H1 (cell line): ENCODE results near the gene CASP3. TPM values are rescaled to one million over a fixed set of nuclear protein-coding genes. Genes with fewer than 3 reads are reported as not detected.

Source experiments
- CTCF ChIA-PET: fragments of 300-600 bp; sonication (Branson Sonifier 250); formaldehyde crosslinking; loops from one replicate; lab custom pipeline; 2021; ENCODE audit not compliant: partially characterized antibody; lab: Charles Lee
- POLR2A ChIA-PET: fragments of 300-600 bp; sonication (Branson Sonifier 250); formaldehyde crosslinking; loops from one replicate; lab custom pipeline; 2021; ENCODE audit warnings: inconsistent platforms; ENCODE audit not compliant: partially characterized antibody; lab: Charles Lee
- DNase-seq, 2 experiments: peaks; one replicate each; pipeline versions ENCODE4 v3.0.0 to v3.0.0-alpha.2; 2010 to 2022; ENCODE audit warnings: low spot score in 2 of 2, low read depth in 1 of 2, mixed read lengths in 1 of 2
- FAIRE-seq: peaks from 2 replicates; lab custom pipeline; 2011; peaks lifted over from hg19 to GRCh38; lab: Jason Lieb, UNC
- H2AFZ ChIP-seq: 2 replicates; pipeline ENCODE4 v1.8.1; 2012; ENCODE audit warnings: low read length, inconsistent platforms
- H2AK5ac ChIP-seq: 2 replicates; pipeline ENCODE4 v1.6.1; 2013; ENCODE audit warnings: low read depth, low read length
- H2BK120ac ChIP-seq: replicated peaks from 2 replicates; pipeline ENCODE3; 2013; ENCODE audit warnings: low read depth, low read length, inconsistent platforms
- H2BK12ac ChIP-seq: 2 replicates; pipeline ENCODE4 v1.6.1; 2013; ENCODE audit warnings: low read depth, low read length
- H2BK15ac ChIP-seq: 2 replicates; pipeline ENCODE4 v1.6.1; 2013; ENCODE audit warnings: low read length
- H2BK20ac ChIP-seq: 2 replicates; pipeline ENCODE4 v1.6.1; 2013; ENCODE audit warnings: low read length
- H2BK5ac ChIP-seq: 2 replicates; pipeline ENCODE4 v1.6.1; 2013; ENCODE audit warnings: low read depth, low read length
- H3K14ac ChIP-seq: 2 replicates; pipeline ENCODE4 v1.6.1; 2013; ENCODE audit warnings: inconsistent platforms; ENCODE audit not compliant: insufficient read length
- H3K18ac ChIP-seq: 2 replicates; pipeline ENCODE4 v1.6.1; 2013; ENCODE audit warnings: low read length; ENCODE audit errors: extremely low read depth
- H3K23ac ChIP-seq: 2 replicates; pipeline ENCODE4 v1.6.1; 2013; ENCODE audit warnings: inconsistent platforms; ENCODE audit not compliant: insufficient read length
- H3K23me2 ChIP-seq: 2 replicates; pipeline ENCODE4 v1.6.1; 2013; ENCODE audit warnings: low read depth, low read length
- H3K27ac ChIP-seq: 2 replicates; pipeline ENCODE4 v1.6.1; 2011; ENCODE audit warnings: low read depth, low read length, inconsistent platforms
- H3K27me3 ChIP-seq, 4 experiments: replicated peaks in 1 of 4; 1 replicate in 1 of 4; 2 replicates in 3 of 4; pipeline versions ENCODE4 v1.6.1 to v1.8.1; 2011 to 2013; ENCODE audit warnings: low read length in 3 of 4, mild to moderate bottlenecking in 3 of 4, inconsistent platforms in 2 of 4, mixed read lengths in 2 of 4, moderate library complexity in 1 of 4; ENCODE audit not compliant: control insufficient read depth in 3 of 4, insufficient read depth in 3 of 4; ENCODE audit errors: extremely low read depth in 1 of 4
- H3K36me3 ChIP-seq, 4 experiments: 2 replicates each; pipeline versions ENCODE4 v1.6.1 to v1.8.1; 2011 to 2013; ENCODE audit warnings: mild to moderate bottlenecking in 4 of 4, low read length in 3 of 4, moderate library complexity in 2 of 4, control low read depth in 1 of 4, inconsistent platforms in 1 of 4; ENCODE audit not compliant: insufficient read depth in 4 of 4, control insufficient read depth in 2 of 4
- H3K4ac ChIP-seq: replicated peaks from 2 replicates; pipeline ENCODE3; 2013; ENCODE audit warnings: low read length, low read depth, mixed read lengths, inconsistent platforms; ENCODE audit not compliant: insufficient read length
- H3K4me1 ChIP-seq, 4 experiments: replicated peaks in 1 of 4; 1 replicate in 1 of 4; 2 replicates in 3 of 4; pipeline versions ENCODE4 v1.6.1 to v1.8.1; 2011 to 2013; ENCODE audit warnings: low read length in 3 of 4, inconsistent platforms in 2 of 4, mixed read lengths in 1 of 4; ENCODE audit not compliant: insufficient read depth in 4 of 4, control insufficient read depth in 3 of 4
- H3K4me2 ChIP-seq, 2 experiments: 2 replicates each; pipeline versions ENCODE4 v1.6.1 to v1.8.1; 2011 to 2013; ENCODE audit warnings: low read depth in 2 of 2, low read length in 2 of 2, control low read depth in 1 of 2, inconsistent platforms in 1 of 2, mild to moderate bottlenecking in 1 of 2; ENCODE audit not compliant: insufficient read depth in 1 of 2
- H3K4me3 ChIP-seq, 4 experiments: fragments of 200-600, 300-600 bp in 1 of 4; sonication (generic), shearing (Covaris generic), sonication (Bioruptor Twin) in 1 of 4; 2 replicates each; pipeline versions ENCODE4 v1.5.1 to v1.8.1; 2011 to 2016; ENCODE audit warnings: low read length in 4 of 4, low read depth in 3 of 4, control low read depth in 2 of 4, inconsistent platforms in 2 of 4, mild to moderate bottlenecking in 2 of 4, mixed read lengths in 1 of 4, moderate library complexity in 1 of 4; ENCODE audit not compliant: insufficient read depth in 2 of 4; ENCODE audit errors: extremely low read depth in 1 of 4
- H3K56ac ChIP-seq: replicated peaks from 2 replicates; pipeline ENCODE3; 2013; ENCODE audit warnings: low read depth, mild to moderate bottlenecking, mixed read lengths, low read length, inconsistent platforms; ENCODE audit not compliant: insufficient read length
- H3K79me1 ChIP-seq: 2 replicates; pipeline ENCODE4 v1.6.1; 2013; ENCODE audit warnings: low read depth, low read length, control low read depth
- H3K79me2 ChIP-seq, 2 experiments: 2 replicates each; pipeline versions ENCODE4 v1.6.1 to v1.8.1; 2012 to 2013; ENCODE audit warnings: low read length in 2 of 2, mild to moderate bottlenecking in 2 of 2, inconsistent platforms in 1 of 2; ENCODE audit not compliant: insufficient read depth in 2 of 2, control insufficient read depth in 1 of 2
- H3K9ac ChIP-seq, 4 experiments: replicated peaks in 1 of 4; 1 replicate in 1 of 4; 2 replicates in 3 of 4; pipeline versions ENCODE4 v1.6.1 to v1.8.1; 2011 to 2013; ENCODE audit warnings: low read depth in 3 of 4, low read length in 3 of 4, control low read depth in 2 of 4, mild to moderate bottlenecking in 2 of 4, moderate library complexity in 2 of 4, inconsistent platforms in 1 of 4; ENCODE audit errors: extremely low read depth in 1 of 4
- H3K9me3 ChIP-seq, 2 experiments: 2 replicates each; pipeline versions ENCODE4 v1.6.1 to v1.8.1; 2012 to 2013; ENCODE audit warnings: mild to moderate bottlenecking in 2 of 2, moderate library complexity in 2 of 2, control low read depth in 1 of 2, inconsistent platforms in 1 of 2, low read depth in 1 of 2, low read length in 1 of 2, mixed read lengths in 1 of 2; ENCODE audit not compliant: insufficient read depth in 2 of 2
- H4K20me1 ChIP-seq, 2 experiments: replicated peaks in 1 of 2; 2 replicates each; pipeline versions ENCODE3 to v1.8.1; 2011 to 2013; ENCODE audit warnings: inconsistent platforms in 2 of 2, low read length in 2 of 2, mild to moderate bottlenecking in 1 of 2; ENCODE audit not compliant: insufficient read depth in 2 of 2, control insufficient read depth in 1 of 2
- H4K5ac ChIP-seq: 2 replicates; pipeline ENCODE4 v1.6.1; 2013; ENCODE audit warnings: low read length, low read depth, mixed read lengths, inconsistent platforms; ENCODE audit not compliant: insufficient read length
- H4K8ac ChIP-seq: 2 replicates; pipeline ENCODE4 v1.8.0; 2013; ENCODE audit warnings: mild to moderate bottlenecking, moderate library complexity, low read length, inconsistent platforms; ENCODE audit not compliant: insufficient read depth; ENCODE audit errors: extremely low read depth
- H4K91ac ChIP-seq: replicated peaks from 2 replicates; pipeline ENCODE3; 2013; ENCODE audit warnings: low read length, mixed read lengths, inconsistent platforms; ENCODE audit not compliant: insufficient read length
- BRCA1 ChIP-seq: IDR thresholded peaks from 2 replicates; pipeline ENCODE4 v1.6.1; 2012; ENCODE audit warnings: low read depth, low read length, improper control_type of control experiment
- CBX5 ChIP-seq: fragments of 300-800, 300-1000 bp; sonication (generic); IDR thresholded peaks from 2 replicates; pipeline ENCODE4 v1.7.1; 2016; ENCODE audit warnings: antibody characterized with exemption, low read length, low read depth
- CHD1 ChIP-seq: IDR thresholded peaks from 2 replicates; pipeline ENCODE4 v1.6.1; 2012; ENCODE audit warnings: low read depth, low read length, improper control_type of control experiment
- EP300 ChIP-seq, 2 experiments: IDR thresholded peaks; 1 replicate in 1 of 2; 2 replicates in 1 of 2; pipeline ENCODE4 v1.6.1; 2011 to 2012; ENCODE audit warnings: low read depth in 2 of 2, low read length in 2 of 2, mild to moderate bottlenecking in 2 of 2, borderline replicate concordance in 1 of 2, inconsistent platforms in 1 of 2, moderate library complexity in 1 of 2
- FOSL1 ChIP-seq: IDR thresholded peaks from 2 replicates; pipeline ENCODE4 v1.6.1; 2011; ENCODE audit warnings: mild to moderate bottlenecking, low read depth, low read length, moderate library complexity; ENCODE audit not compliant: insufficient read depth
- GTF2F1 ChIP-seq: IDR thresholded peaks from 2 replicates; pipeline ENCODE4 v1.6.1; 2012; ENCODE audit warnings: low read depth, low read length, improper control_type of control experiment, borderline replicate concordance
- KDM1A ChIP-seq: fragments of 200-600, 300-600 bp; sonication (generic); IDR thresholded peaks from 2 replicates; pipeline ENCODE4 v1.7.1; 2016; ENCODE audit warnings: mild to moderate bottlenecking, low read length, borderline replicate concordance
- KDM4A ChIP-seq: IDR thresholded peaks from one replicate; pipeline ENCODE4 v1.7.1; 2012; ENCODE audit warnings: low read depth, mild to moderate bottlenecking, moderate library complexity, low read length, inconsistent platforms; ENCODE audit not compliant: severe bottlenecking
- KDM5A ChIP-seq: fragments of 200-600 bp; IDR thresholded peaks from 2 replicates; pipeline ENCODE4 v1.7.1; 2012; ENCODE audit warnings: mild to moderate bottlenecking, low read length, inconsistent platforms, mixed read lengths
- RFX5 ChIP-seq: IDR thresholded peaks from 2 replicates; pipeline ENCODE4 v1.6.1; 2011; ENCODE audit warnings: low read depth, low read length, improper control_type of control experiment, borderline replicate concordance
- TEAD4 ChIP-seq: IDR thresholded peaks from 2 replicates; pipeline ENCODE4 v1.6.1; 2012; ENCODE audit warnings: low read depth, low read length, inconsistent platforms, mixed read lengths
- USF2 ChIP-seq: IDR thresholded peaks from 2 replicates; pipeline ENCODE4 v1.6.1; 2011; ENCODE audit warnings: low read length, improper control_type of control experiment
- WGBS, 2 experiments: shearing (Covaris generic) in 1 of 2; methylation state at CpG; one replicate each; pipeline versions ENCODE4 v1.1.6 to v1.1.7; 2013 to 2015; ENCODE audit warnings: low lambda C conversion rate in 2 of 2, mixed read lengths in 2 of 2, inconsistent platforms in 1 of 2, low coverage in 1 of 2, missing lambda C conversion rate in 1 of 2; ENCODE audit not compliant: insufficient replicate concordance in 2 of 2, insufficient coverage in 1 of 2, insufficient read length in 1 of 2; ENCODE audit errors: extremely low coverage in 1 of 2, missing lambda C conversion rate in 1 of 2; 5-methylcytosine and 5-hydroxymethylcytosine counted together
- polyA plus RNA-seq, 7 experiments: library from polyadenylated mRNA; depleted of rRNA in 3 of 7; stranded (reverse) in 5 of 7; unstranded in 2 of 7; fragments of >200 nt in 5 of 7; fragments of 200-250 nt in 2 of 7; gene quantifications; 1 replicate in 5 of 7; 2 replicates in 1 of 7; 4 replicates in 1 of 7; pipeline versions ENCODE4 v1.2.1 to v1.2.3, GENCODE V29; 2011 to 2013; ENCODE audit warnings: missing spikeins in 2 of 7, mixed read lengths in 2 of 7
- total RNA-seq: library from RNA; stranded (reverse); fragmentation: NEBNext Ultra II Directional; extraction: Animal tissue kit (Norgen Biotek cat#: 25700); gene quantifications from 2 replicates; pipeline ENCODE4 v1.2.1, GENCODE V29; 2021

Gene CASP3
- total and polyA plus RNA-seq, 2 of the 8 experiments (the other 6 are each of a cell fraction or from before 2014, with no cell fraction given): 27.8 to 82.5 TPM

GRCh38 chr4:184599492-184600135 lies 49.6 kb downstream of the CASP3 start:
- no peak overlapping the region for H4K5ac ChIP-seq
- no peak overlapping the region for H3K9ac ChIP-seq
- no peak overlapping the region for H3K18ac ChIP-seq
- H3K9me3 ChIP-seq: no peaks in the 10 kb centered on the region; a peak in 1 of 4 replicates
- H3K4me3 ChIP-seq: no peak overlapping the region
- H3K4ac ChIP-seq: no peak overlapping the region
- H2AFZ ChIP-seq: no peak overlapping the region
- H2BK20ac ChIP-seq: no peak overlapping the region
- H3K27me3 ChIP-seq: no peaks in the 10 kb centered on the region
- FAIRE-seq (no peak), DNase-seq (no peak)
- H2BK12ac ChIP-seq: no peak overlapping the region
- H4K20me1 ChIP-seq: no peaks in the 10 kb centered on the region
- no peak overlapping the region for H3K23ac ChIP-seq
- H3K4me2 ChIP-seq: no peak overlapping the region
- no peaks in the 10 kb centered on the region for H3K79me2 ChIP-seq
- H3K4me1 ChIP-seq: no peaks in the 10 kb centered on the region
- H3K14ac ChIP-seq: no peak overlapping the region
- H4K91ac ChIP-seq: no peak overlapping the region
- H2BK5ac ChIP-seq: no peak overlapping the region
- no peak overlapping the region for H2BK120ac ChIP-seq
- POLR2A ChIA-PET: interaction anchor here (1.3 kb wide), 1 partner anchor 18 kb away, joined by 3 read pairs; no protein-coding TSS in a partner anchor
- no peak overlapping the region for H4K8ac ChIP-seq
- H3K27ac ChIP-seq: no peak overlapping the region
- no peak overlapping the region for H2BK15ac ChIP-seq
- no peak overlapping the region for H3K56ac ChIP-seq
- H3K79me1 ChIP-seq: no peaks in the 10 kb centered on the region
- no peaks in the 10 kb centered on the region for H3K23me2 ChIP-seq
- 92% methylated on average over 7 of the region's 7 CpGs; no CpG with 5 or more reads in 1 of the 2 experiments for WGBS, 2 experiments
- no peak overlapping the region for H2AK5ac ChIP-seq
- CTCF ChIA-PET: interaction anchor here (0.8 to 1.2 kb wide), 3 partner anchors 11 to 335 kb away, joined by 3 to 4 read pairs (median 4); no protein-coding TSS in a partner anchor
- no peaks in the 10 kb centered on the region for H3K36me3 ChIP-seq
- no peak for TF ChIP-seq KDM1A
- no peak for TF ChIP-seq CHD1
- no peak for TF ChIP-seq BRCA1
- TF ChIP-seq USF2: no peak
- TF ChIP-seq CBX5: no peak
- TF ChIP-seq GTF2F1: no peak
- TF ChIP-seq FOSL1: no peak
- no peak for TF ChIP-seq RFX5
- TF ChIP-seq TEAD4: no peak
- TF ChIP-seq EP300 (IDR thresholded peaks at IDR 0.05; ENCODE audit: borderline replicate concordance in 1 of 2, low read depth in 2 of 2, low read length in 2 of 2): no peak
- TF ChIP-seq KDM5A: no peak
- TF ChIP-seq KDM4A: no peak
